ENCODE data around the gene GNMT.
"Not testable (repeated sequence)": the region's sequence is repeated elsewhere in the genome, so short reads cannot be mapped to it uniquely, and the experiment has no call there.

The GNMT gene

GRCh38 chr6:42988486-42989020 is 28.0 kb downstream of the GNMT start:
- Histone ChIP-seq H3K27ac (no peak overlapping the region), H3K36me3 (ENCODE audit: insufficient read depth, low read length) (peaks cover 22% of the 10 kb centered on the region), H3K4me3 (no peak overlapping the region), H3K9ac (ENCODE audit: insufficient read length) (no peak overlapping the region), H3K9me3 (ENCODE audit: low read depth, low read length) (no peaks in the 10 kb centered on the region)
- DNase-seq (ENCODE audit: low read depth, low spot score), result no peak
- TF ChIP-seq FOXP2 (optimal IDR thresholded peaks at IDR 0.05; ENCODE audit: control extremely low read depth, extremely low read length, insufficient read depth) (no peak), POLR2AphosphoS5 (IDR thresholded peaks at IDR 0.05; ENCODE audit: borderline replicate concordance, low read depth, low read length) (no peak), EZH2 (IDR thresholded peaks at IDR 0.05) (no peak)

DNA sequence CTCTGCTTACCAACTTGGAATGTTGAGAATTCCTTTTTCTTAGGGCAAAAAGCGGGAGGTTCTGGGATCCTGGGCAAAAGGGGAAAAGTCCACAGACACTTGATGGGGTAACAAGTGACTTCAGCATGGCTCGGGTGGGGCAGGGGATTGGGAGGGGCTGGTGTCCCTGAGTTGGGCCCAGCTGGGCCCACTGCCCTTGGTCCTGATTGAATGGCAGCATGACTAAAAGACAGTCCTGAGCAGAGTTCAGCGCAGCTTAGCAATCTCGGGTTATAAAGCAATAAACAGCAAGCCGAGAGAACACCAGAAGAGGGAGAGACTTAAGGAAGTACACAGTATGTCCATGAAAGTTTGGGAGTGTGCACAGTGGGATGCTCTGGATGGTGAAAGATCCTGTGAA is 29.4 kb downstream of the GNMT start:
- Histone ChIP-seq H3K4me3 (no peak overlapping the region), H3K36me3 (ENCODE audit: insufficient read depth, low read length) (peaks cover 22% of the 10 kb centered on the region), H3K9ac (ENCODE audit: insufficient read length) (no peak overlapping the region), H3K27ac (no peak overlapping the region), H3K9me3 (ENCODE audit: low read depth, low read length) (no peaks in the 10 kb centered on the region)
- DNase-seq (ENCODE audit: low read depth, low spot score), result no peak
- no peak for TF ChIP-seq POLR2AphosphoS5 (IDR thresholded peaks at IDR 0.05; ENCODE audit: borderline replicate concordance, low read depth, low read length)
- TF ChIP-seq EZH2 (IDR thresholded peaks at IDR 0.05), result no peak
- TF ChIP-seq FOXP2 (optimal IDR thresholded peaks at IDR 0.05; ENCODE audit: control extremely low read depth, extremely low read length, insufficient read depth), result no peak

DNA sequence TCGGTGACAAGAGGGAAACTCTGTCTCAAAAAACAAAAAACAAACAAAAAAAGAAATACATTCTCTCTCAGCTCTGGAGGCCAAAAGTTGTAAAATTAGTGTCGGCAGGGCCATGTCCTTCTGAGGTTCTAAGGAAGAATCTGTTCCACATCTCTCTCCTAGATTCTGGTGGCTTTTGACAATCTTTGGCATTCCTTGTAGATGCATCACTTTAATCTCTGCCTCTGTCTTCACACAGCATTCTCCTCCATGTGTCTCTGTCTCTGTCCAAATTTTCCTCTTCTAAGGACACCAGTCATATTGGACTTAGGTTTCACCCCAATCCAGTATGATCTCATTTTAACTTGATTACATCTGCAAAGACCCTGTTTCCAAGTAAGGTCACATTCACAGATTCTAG is 32.9 kb downstream of the GNMT start:
- Histone ChIP-seq H3K27ac (no peak overlapping the region), H3K4me3 (no peak overlapping the region), H3K36me3 (ENCODE audit: insufficient read depth, low read length) (peaks cover 22% of the 10 kb centered on the region), H3K9me3 (ENCODE audit: low read depth, low read length) (no peaks in the 10 kb centered on the region), H3K9ac (ENCODE audit: insufficient read length) (no peak overlapping the region)
- DNase-seq (ENCODE audit: low read depth, low spot score), result no peak
- TF ChIP-seq EZH2 (IDR thresholded peaks at IDR 0.05), result no peak
- no peak for TF ChIP-seq POLR2AphosphoS5 (IDR thresholded peaks at IDR 0.05; ENCODE audit: borderline replicate concordance, low read depth, low read length)
- TF ChIP-seq FOXP2 (optimal IDR thresholded peaks at IDR 0.05; ENCODE audit: control extremely low read depth, extremely low read length, insufficient read depth), result no peak

GRCh38 chr6:42996513-42996912 is 36.0 kb downstream of the GNMT start:
- no peak for TF ChIP-seq FOXP2 (optimal IDR thresholded peaks at IDR 0.05; ENCODE audit: control extremely low read depth, extremely low read length, insufficient read depth)
- TF ChIP-seq POLR2AphosphoS5 (IDR thresholded peaks at IDR 0.05; ENCODE audit: borderline replicate concordance, low read depth, low read length), result no peak
- no peak for TF ChIP-seq EZH2 (IDR thresholded peaks at IDR 0.05)
- Histone ChIP-seq H3K4me3 (no peak overlapping the region), H3K36me3 (ENCODE audit: insufficient read depth, low read length) (peaks cover 2% of the 10 kb centered on the region), H3K9me3 (ENCODE audit: low read depth, low read length) (no peaks in the 10 kb centered on the region), H3K9ac (ENCODE audit: insufficient read length) (no peak overlapping the region), H3K27ac (peak overlapping the region; percentile 73)
- no peak for DNase-seq (ENCODE audit: low read depth, low spot score)

DNA sequence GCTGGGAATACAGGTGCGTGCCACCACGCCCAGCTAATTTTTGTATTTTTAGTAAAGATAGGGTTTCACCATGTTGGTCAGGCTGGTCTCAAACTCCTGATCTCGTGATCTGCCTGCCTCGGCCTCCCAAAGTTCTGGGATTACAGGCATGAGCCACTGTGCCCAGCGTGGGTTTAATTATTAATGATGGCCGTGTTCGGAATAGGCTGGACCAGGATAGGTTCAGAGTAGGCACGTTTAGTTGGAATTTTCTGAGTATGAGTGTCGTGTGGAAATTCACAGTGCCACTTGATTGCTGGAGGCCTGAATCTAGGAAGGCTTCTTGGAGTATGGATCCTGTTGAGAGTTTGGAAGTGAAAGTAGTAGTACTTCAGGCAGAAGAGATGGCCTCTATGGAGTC is 37.7 kb downstream of the GNMT start:
- not testable (repeated sequence) for DNase-seq (ENCODE audit: low read depth, low spot score); H3K27ac ChIP-seq; H3K36me3 ChIP-seq (ENCODE audit: insufficient read depth, low read length); H3K9ac ChIP-seq (ENCODE audit: insufficient read length); H3K4me3 ChIP-seq; H3K9me3 ChIP-seq (ENCODE audit: low read depth, low read length)

GRCh38 chr6:43001843-43002242 is 41.3 kb downstream of the GNMT start:
- TF ChIP-seq FOXP2 (optimal IDR thresholded peaks at IDR 0.05; ENCODE audit: control extremely low read depth, extremely low read length, insufficient read depth) (no peak), EZH2 (IDR thresholded peaks at IDR 0.05) (no peak), POLR2AphosphoS5 (IDR thresholded peaks at IDR 0.05; ENCODE audit: borderline replicate concordance, low read depth, low read length) (no peak)
- Histone ChIP-seq H3K27ac (no peak overlapping the region), H3K9me3 (ENCODE audit: low read depth, low read length) (no peaks in the 10 kb centered on the region), H3K9ac (ENCODE audit: insufficient read length) (no peak overlapping the region), H3K4me3 (no peak overlapping the region), H3K36me3 (ENCODE audit: insufficient read depth, low read length) (peaks cover 10% of the 10 kb centered on the region; the same call in 1 of the 2 replicates)
- DNase-seq (ENCODE audit: low read depth, low spot score), result no peak

DNA sequence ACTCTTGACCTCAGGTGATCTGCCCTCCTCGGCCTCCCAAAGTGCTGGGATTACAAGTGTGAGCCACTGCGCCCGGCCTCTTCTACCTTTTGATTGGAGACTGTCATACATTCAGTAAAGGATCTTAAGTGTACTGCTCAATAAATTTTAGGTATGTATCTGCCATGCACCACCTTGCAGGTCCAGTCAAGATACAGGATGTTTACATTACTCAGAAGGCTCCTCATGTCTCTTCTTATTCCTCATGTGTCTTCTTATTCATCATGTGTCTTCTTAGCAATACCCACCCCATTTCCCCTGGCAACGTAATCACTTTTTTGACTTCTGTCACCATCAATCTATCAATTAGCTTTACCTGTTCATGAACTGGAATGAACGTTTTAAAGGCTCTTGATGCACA is 45.3 kb downstream of the GNMT start:
- no peak for TF ChIP-seq EZH2 (IDR thresholded peaks at IDR 0.05)
- no peak for TF ChIP-seq POLR2AphosphoS5 (IDR thresholded peaks at IDR 0.05; ENCODE audit: borderline replicate concordance, low read depth, low read length)
- TF ChIP-seq FOXP2 (optimal IDR thresholded peaks at IDR 0.05; ENCODE audit: control extremely low read depth, extremely low read length, insufficient read depth), result no peak
- no peaks in the 10 kb centered on the region for H3K9me3 ChIP-seq (ENCODE audit: low read depth, low read length)
- no peak overlapping the region for H3K9ac ChIP-seq (ENCODE audit: insufficient read length)
- DNase-seq (ENCODE audit: low read depth, low spot score), result no peak
- H3K4me3 ChIP-seq, result no peak overlapping the region
- no peak overlapping the region for H3K27ac ChIP-seq
- peaks cover 42% of the 10 kb centered on the region for H3K36me3 ChIP-seq (ENCODE audit: insufficient read depth, low read length)

DNA sequence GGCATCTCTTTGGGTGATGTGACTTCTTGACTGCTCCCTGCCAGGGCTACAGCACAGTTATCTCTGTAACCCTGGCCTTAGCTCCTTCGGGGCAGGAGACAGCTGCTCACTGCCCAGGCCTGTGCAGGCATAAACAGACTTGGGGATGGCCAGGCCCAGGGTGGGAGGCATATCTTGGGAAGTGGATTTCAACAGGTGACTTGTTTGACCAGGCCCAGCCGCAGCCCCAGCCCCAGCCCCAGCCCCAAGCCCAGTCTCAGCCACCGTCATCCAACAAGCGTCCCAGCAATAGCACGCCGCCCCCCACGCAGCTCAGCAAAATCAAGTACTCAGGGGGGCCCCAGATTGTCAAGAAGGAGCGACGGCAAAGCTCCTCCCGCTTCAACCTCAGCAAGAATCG is 45.7 kb downstream of the GNMT start:
- peaks cover 46% of the 10 kb centered on the region for H3K36me3 ChIP-seq (ENCODE audit: insufficient read depth, low read length)
- H3K9ac ChIP-seq (ENCODE audit: insufficient read length), result no peak overlapping the region
- H3K27ac ChIP-seq, result no peak overlapping the region
- no peaks in the 10 kb centered on the region for H3K9me3 ChIP-seq (ENCODE audit: low read depth, low read length)
- TF ChIP-seq POLR2AphosphoS5 (IDR thresholded peaks at IDR 0.05; ENCODE audit: borderline replicate concordance, low read depth, low read length) (no peak), EZH2 (IDR thresholded peaks at IDR 0.05) (no peak), FOXP2 (optimal IDR thresholded peaks at IDR 0.05; ENCODE audit: control extremely low read depth, extremely low read length, insufficient read depth) (no peak)
- H3K4me3 ChIP-seq, result no peak overlapping the region
- no peak for DNase-seq (ENCODE audit: low read depth, low spot score)

DNA sequence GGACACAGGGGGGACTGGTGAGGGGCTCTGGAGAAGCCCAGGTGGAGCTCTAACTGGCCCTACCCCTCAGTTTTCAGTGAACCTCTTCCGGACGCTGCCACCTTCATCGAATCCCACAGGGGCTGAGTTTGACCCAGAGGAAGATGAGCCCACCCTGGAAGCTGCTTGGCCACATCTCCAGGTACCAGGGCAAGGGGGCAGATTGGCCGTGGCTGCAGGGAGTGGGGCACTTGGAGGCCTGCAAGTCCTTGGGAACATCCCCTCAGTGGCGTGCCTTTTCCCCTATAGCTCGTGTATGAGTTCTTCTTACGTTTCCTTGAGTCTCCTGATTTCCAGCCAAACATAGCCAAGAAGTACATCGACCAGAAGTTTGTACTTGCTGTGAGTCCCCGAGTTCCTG is 46.6 kb downstream of the GNMT start:
- Histone ChIP-seq H3K36me3 (ENCODE audit: insufficient read depth, low read length) (peaks cover 55% of the 10 kb centered on the region), H3K9ac (ENCODE audit: insufficient read length) (no peak overlapping the region)

More for the DNA sequence above, 46.6 kb downstream of the GNMT start:
- H3K4me3 ChIP-seq, result no peak overlapping the region
- TF ChIP-seq FOXP2 (optimal IDR thresholded peaks at IDR 0.05; ENCODE audit: control extremely low read depth, extremely low read length, insufficient read depth) (no peak), EZH2 (IDR thresholded peaks at IDR 0.05) (no peak), POLR2AphosphoS5 (IDR thresholded peaks at IDR 0.05; ENCODE audit: borderline replicate concordance, low read depth, low read length) (no peak)
- no peak for DNase-seq (ENCODE audit: low read depth, low spot score)
- H3K27ac ChIP-seq, result no peak overlapping the region
- H3K9me3 ChIP-seq (ENCODE audit: low read depth, low read length), result no peaks in the 10 kb centered on the region
